GM20431 (cell line): Measurements from ENCODE around the gene OR2T35.

Source experiments
- in situ Hi-C: fragments of 300-500 bp; cut with MseI, MboI; formaldehyde crosslinking; loops from one replicate; pipeline ENCODE4 v1.15.0; 2020; ENCODE audit warnings: low sequenced_read_pairs; ENCODE audit not compliant: unreplicated experiment

The OR2T35 gene

DNA sequence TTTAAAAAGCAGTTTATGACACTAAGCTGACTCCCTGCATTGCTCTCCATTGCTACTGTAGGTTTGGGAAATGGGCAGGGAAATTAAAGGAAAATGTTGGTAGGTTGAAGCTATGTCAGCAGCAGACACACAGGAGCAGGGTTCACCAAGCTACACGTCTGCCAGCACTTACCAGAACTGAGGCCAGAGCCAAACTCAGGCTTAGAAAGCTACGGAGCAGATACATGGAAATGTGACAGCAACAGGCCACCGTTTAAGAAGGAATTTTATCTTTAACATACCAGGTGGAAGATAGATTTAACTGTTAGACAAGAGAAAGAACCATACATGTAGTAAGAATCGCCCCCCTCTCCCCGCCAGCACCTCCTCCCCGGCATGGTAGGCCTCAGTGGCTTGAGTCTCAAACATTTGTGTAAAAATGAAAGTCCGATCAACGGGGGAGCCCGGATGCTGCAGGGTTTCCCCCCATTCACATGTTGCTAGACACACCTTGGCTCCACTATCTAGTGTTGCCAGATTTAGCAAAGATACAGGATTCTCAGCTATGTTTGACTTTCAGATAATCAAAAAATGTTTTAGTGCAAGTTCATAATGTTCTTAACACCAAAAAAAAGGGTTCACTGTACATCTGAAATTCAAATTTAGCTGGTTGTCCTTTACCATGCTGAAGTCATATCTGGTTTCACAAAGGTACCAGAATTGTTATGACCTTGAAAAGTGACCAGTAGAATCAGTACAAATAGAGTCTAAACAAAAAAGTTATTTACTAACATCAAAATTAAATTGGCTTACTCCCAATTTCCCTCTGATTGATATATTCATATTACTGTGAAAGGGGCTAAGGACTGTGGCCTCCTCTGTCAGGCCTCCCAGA is 16.9 kb downstream of the OR2T35 start:
- in situ Hi-C loops, result no loop called here

DNA sequence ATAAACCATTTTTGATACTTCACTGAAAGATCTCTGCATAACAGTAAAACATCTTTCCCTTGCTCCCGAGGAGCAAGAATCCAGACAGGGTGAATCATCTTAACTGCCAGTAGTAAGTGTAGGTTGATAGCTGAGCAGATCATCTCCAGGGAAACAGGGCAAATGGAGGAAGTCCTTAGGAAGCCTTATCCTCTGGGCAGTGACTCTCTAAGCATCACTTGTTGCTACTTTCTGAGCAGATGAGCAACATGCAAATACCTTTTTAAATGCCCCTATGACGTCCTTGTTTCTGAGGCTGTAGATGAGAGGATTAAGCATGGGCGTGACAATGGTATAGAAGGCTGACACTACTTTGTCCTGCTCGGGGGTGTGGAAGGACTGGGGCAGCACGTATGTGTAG is 19.1 kb downstream of the OR2T35 start:
- in situ Hi-C loops, result no loop called here

DNA sequence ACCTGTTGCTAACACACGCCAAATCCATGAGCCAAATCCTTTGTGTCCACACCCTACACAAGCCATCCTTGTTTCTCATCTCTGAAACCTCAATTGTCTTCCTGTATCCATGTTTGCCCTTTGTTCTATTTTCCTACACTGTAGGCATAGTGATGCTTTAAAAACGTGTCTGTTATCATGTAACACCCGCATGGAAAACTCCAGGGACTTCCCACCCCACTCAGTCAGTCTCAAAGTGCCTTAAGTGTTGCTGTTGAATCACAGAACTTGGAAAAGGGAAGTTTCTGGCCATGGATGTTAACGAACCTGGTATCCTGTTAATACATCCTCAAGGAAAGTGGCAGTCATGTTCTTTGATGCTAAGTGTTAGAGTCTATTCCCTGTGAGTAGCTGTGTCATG is 19.9 kb downstream of the OR2T35 start:
- in situ Hi-C loops, result no loop called here

DNA sequence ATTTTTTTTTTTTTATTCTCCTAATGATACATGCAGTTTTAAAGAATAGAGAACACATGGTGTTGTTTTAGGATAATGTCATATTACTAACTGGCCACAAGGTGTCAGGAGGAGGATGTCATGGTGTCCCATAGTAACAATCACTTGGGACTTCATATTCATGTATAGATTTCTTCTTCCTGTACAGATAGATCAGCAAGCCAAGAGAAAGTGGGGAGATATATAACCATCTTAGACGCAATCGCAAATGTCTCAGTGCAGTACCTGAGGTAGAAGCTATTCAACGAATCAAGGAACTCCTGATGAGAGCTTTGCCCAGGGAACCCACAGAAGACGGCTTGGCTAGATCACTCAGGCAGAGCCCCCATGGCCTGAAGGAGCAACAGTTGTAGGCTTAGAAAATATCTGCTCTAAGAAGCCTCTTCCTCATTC is 22.5 kb downstream of the OR2T35 start:
- in situ Hi-C loops, result no loop called here

DNA sequence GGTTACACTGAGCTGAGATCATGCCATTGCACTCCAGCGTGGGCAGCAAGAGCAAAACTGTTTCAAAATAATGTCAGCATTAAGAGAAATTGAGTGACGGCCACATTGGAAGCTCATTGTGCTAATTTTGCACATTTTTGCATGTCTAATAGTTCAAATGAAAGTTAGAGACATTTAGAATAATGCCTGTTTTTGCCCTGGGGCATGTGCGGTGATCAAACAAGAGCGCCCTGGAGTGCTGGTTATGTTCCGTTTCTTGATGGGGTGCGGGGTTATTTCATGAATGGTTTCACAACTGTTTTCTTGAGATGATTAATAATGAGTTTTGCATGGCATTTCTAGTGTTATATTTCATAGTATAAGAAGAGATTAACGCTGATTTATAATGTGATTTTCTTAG is 23.3 kb downstream of the OR2T35 start:
- in situ Hi-C loops, result no loop called here

DNA sequence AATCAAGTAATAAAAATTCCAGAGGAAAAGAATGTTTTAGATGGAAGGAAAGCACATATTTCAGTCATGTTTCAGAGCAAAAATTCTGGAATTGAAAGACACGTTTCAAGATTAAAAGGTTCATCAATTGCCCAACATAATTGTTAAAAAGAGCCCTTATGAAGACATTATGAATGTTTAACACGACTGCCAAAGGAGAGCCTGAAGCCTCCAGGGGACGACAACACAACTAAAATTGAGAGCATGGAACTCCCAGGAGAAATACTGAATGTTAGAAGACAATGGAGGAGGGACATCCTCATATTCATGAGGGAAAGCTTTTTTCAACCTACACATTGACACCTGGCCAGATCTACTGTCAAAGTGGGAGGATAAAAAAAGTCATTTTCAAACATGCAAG is 26.2 kb downstream of the OR2T35 start:
- in situ Hi-C loops, result no loop called here

DNA sequence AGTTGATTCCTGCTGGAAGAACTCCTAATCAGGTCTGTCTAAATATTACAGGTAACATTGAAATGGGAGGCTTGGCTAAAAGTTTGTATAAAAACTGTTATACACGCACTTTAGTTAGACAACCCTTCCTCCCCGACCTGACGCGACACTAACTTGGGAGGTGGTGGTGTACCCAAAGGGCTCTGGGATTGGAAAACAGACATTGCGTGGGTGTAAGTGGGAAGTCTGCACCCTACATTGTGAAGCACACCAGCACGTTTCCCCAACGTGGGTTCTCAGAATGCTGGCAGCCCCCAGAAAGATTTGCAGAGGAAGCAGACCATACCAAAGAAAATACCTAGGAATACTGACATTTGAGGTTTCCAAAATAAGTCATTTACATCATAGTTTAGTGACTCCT is 27.0 kb downstream of the OR2T35 start:
- in situ Hi-C loops, result no loop called here

DNA sequence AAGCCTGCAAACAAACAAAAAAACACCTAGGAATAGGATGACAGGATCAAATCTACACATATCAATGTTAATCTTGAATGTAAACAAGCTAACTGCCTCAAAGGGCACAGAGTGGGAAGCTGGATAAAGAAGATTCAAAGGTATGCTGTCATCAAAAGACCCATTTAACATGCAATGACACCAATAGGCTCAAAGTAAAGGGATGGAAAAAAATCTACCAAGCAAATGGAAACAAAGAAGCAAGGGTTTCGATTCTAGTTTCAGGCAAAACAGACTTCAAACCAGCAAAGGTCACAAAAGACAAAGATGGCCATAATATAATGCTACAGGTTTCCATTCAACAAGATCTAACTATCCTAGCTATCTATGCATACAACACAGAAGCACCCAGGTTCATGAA is 31.3 kb downstream of the OR2T35 start:
- in situ Hi-C loops, result no loop called here

DNA sequence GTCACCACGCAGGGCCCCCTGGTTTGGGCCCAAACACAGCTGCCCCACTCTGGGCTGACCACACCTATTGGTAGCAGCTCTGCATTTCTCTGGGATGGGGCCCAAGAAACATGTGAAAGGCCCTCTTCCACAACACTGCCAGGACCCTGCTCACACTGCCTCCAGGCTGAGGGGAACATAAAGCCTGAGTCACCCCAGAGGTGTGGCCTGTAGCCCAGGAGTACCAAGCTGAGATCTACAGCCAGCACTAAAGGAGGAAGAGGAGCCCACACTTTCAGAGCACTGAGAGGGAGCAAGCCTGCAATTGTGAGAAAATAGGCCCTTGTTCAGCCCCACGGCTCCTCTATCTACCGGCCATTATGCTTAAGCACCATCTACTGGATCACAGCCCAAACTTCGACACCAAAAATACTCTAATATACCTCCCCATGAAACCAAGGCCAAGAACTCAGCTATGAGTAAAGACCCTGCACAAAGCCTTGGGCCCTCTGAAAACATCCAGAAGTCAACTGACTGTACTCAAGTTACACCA is 33.1 kb downstream of the OR2T35 start:
- in situ Hi-C loops, result no loop called here

DNA sequence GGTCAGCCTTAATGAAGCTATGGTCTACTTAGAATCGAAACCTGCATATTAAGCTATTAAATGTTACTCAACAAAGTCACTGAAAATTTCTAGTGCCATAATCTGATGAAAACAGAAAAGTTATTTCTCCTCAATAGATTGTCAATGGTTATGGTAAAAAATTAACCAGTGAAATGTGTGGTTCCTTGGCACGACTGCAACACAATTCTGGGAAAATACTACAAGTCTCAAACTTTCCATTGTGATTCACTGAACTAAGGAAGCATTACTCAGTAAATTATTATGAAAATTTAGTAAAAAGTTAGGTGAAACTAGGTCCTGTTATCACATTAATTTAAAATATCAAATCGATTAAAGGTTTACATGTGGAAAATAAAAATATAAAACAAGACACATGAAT is 34.8 kb downstream of the OR2T35 start:
- in situ Hi-C loops, result no loop called here

DNA sequence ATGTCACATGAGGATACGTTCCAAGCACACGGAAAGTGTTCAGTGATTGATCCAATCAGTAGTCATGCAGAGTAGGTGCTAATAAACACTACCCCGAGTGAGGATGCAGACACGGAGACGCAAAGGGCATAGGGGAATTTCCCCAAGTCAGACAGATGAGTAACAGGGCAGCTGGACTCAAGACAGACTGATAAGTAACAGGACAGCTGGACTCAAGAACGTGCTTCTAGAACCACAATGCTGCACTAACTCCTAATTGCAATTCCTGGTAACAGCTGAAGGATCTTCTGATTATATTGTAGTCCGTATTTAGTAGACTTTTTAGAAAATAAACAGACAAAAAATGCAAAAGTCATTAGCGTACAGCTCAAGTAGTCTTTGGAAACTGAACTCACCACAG is 45.7 kb downstream of the OR2T35 start:
- in situ Hi-C loops, result no loop called here

DNA sequence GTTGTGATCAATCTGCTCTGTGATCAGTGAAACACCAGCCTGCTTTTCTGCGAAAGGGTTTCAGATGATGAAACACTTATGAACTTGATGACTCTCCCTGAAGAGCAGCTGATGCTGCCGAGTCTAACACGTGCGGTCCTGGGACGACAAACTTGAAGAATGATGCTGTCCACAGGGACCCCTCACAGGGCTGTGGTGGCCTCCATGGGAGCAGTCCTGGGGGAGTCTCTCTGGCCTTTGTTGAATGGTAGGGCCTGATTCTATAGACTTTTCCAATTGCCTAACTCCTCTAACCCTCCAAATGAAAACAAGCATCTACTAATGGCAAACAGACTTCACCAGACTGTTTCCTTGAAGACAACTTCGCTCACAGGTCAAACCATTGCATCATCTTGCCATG is 47.5 kb downstream of the OR2T35 start, which contains the start of gene OR2T10:
Gene OR2T10 (minus strand): TSS at position 112 of the 400 bp plus-strand sequence. CDS start 3,932 bp downstream, outside the sequence.
- in situ Hi-C loops, result no loop called here

DNA sequence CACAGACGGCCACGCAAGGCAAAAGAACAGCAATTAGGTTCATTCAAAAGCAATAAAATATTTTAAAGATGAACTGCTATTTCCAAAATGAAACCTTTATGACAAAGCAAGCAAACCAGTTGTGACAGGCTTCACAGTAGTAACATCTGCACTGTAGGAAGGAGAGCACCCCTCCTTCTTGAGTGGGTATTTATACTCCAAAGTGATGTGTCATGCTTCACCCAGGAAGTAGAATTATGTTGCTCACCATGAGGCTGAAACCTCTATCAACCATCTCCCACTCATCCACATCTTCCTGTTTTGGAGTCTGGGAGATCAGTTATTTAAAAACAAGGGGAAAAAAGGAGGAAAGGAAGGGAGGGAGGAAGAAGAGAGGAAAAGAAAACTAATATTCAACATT is 48.5 kb downstream of the OR2T35 start:
- in situ Hi-C loops, result no loop called here

DNA sequence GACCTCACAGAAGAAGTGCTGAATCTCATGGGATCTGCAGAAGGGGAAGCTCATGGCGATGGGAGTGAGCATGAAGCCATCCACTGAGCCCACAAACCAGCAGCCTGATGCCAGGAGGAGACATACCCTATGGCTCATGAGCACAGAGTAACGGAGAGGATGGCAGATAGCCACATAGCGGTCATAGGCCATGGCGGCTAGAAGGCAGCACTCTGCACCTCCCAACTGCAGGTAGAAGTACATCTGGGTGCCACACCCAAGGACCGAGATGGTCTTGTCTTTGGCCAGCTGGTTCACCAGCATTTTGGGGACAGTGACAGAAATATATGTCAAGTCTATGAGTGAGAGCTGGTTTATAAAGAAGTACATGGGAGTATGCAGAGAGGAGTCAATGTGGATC is 51.9 kb downstream of the OR2T35 start:
- in situ Hi-C loops, result no loop called here

DNA sequence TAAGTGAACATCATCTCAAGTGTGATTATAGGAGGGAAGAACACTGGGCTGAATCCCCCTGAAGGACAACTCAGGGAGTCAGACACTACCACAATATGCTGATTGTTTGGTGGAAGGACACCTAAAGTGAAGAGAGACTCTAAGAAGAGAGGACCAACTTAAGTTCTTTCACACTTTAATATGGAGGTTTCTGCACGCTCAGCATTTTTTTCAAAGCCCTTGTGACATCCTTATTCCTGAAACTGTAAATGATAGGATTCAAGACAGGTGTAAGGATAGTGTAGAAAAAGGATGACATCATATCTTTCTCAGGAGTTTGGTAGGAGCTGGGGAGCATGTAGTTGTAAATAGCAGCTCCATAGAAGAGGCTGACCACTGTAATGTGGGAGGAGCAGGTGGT is 52.4 kb downstream of the OR2T35 start:
- in situ Hi-C loops, result no loop called here

DNA sequence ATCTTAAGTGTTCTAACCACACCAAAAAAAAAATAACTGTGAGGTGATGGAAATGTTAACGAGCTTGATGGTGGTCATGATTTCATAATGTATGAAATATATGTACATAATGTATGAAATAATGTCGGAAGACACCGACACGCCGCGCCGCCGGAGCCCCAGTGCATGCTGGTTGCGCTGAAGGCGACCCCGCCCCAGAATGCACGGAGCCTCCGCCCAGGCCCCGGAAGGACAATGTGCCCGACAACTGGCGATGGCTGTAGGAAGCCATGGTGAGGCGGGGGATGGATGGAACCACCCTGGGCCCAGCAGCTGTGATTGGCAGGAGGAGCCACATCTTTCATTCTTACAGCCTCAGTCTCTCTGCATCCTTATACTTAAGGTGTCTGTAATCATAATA is 55.0 kb downstream of the OR2T35 start:
- in situ Hi-C loops, result no loop called here

DNA sequence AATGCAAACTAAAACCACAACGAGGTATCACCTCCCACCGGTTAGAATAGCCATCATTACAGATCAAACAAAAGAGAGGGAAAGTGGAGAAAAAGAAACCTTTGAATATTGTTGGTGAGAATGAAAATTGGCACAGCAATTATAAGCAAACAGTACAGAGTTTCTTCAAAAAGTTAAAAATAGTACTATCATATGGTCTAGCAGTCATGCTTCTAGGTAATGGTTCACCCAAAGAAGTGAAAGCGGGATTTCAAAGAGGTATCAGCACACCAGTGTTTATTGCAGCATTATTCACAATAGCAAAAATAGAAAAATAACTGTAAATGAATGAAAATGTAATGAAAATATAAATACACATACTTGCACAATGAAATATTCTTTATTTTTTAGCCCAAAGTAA is 55.7 kb downstream of the OR2T35 start:
- in situ Hi-C loops, result no loop called here
